Measurements from ENCODE around the gene IPP. TPM values are rescaled to one million over a fixed set of nuclear protein-coding genes. Genes with fewer than 3 reads are reported as not detected.

IPP gene
- total RNA-seq, 1 donor from 2014 or later = 18.8 TPM

DNA sequence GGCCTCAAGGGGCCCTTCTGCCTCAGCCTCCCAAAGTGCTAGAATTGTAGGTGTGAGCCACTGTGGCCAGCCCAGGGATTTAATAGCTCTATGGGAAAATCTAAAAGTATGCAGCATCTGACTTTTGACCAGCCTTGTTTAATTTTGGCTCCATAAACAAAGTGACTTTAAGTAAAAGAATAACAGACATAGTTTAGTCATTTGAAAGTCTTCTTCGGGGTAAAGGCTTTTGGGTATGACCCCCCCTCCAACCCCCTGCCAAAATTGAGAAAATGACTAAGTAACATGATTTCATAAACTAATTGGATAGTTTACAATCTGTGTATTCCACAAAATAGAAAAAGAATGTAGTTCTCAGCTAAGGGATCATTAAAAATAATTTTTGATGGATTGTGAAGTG lies 81.1 kb downstream of the IPP start:
- TF ChIP-seq, protein P1, sequence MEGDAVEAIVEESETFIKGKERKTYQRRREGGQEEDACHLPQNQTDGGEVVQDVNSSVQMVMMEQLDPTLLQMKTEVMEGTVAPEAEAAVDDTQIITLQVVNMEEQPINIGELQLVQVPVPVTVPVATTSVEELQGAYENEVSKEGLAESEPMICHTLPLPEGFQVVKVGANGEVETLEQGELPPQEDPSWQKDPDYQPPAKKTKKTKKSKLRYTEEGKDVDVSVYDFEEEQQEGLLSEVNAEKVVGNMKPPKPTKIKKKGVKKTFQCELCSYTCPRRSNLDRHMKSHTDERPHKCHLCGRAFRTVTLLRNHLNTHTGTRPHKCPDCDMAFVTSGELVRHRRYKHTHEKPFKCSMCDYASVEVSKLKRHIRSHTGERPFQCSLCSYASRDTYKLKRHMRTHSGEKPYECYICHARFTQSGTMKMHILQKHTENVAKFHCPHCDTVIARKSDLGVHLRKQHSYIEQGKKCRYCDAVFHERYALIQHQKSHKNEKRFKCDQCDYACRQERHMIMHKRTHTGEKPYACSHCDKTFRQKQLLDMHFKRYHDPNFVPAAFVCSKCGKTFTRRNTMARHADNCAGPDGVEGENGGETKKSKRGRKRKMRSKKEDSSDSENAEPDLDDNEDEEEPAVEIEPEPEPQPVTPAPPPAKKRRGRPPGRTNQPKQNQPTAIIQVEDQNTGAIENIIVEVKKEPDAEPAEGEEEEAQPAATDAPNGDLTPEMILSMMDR (conservative IDR thresholded peaks at IDR 0.05) = no peak

DNA sequence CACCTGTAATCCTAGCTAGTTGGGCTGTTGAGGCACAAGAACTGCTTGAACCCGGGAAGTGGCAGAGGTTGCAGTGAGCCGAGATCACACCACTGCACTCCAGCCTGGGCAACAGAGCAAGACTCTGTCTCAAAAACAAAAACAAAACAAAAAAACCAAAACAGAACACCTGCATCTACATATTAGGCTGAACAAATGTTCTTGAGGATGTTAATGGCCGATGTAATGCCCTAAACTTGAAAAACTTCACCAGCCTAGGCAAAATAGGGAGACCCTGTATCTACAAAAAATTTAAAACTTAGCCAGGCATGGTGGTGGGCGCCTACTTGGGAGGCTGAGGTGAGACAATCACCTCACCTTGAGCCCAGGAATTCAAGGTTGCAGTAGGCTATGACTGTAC lies 81.9 kb downstream of the IPP start:
- H3K36me3 Mint-ChIP-seq (ENCODE audit: low read depth) = no peaks in the 10 kb centered on the region
- H3K4me3 Mint-ChIP-seq = no peak overlapping the region
- H3K9me3 Mint-ChIP-seq = no peaks in the 10 kb centered on the region
- no peaks in the 10 kb centered on the region for H3K27me3 Mint-ChIP-seq (ENCODE audit: low read depth)
- no peak for DNase-seq (ENCODE audit: low read depth, low spot score)
- H3K4me1 Mint-ChIP-seq = peaks cover 4% of the 10 kb centered on the region
- TF ChIP-seq, protein P1 (conservative IDR thresholded peaks at IDR 0.05) = no peak
- no peak overlapping the region for H3K27ac Mint-ChIP-seq (ENCODE audit: unreplicated experiment)

More for the DNA sequence above, 81.1 kb downstream of the IPP start:
- Mint-ChIP-seq H3K9me3 (no peaks in the 10 kb centered on the region), H3K27ac (ENCODE audit: unreplicated experiment) (no peak overlapping the region), H3K27me3 (ENCODE audit: low read depth) (no peaks in the 10 kb centered on the region), H3K4me3 (no peak overlapping the region), H3K4me1 (peaks cover 5% of the 10 kb centered on the region), H3K36me3 (ENCODE audit: low read depth) (no peaks in the 10 kb centered on the region)
- DNase-seq (ENCODE audit: low read depth, low spot score) = no peak

DNA sequence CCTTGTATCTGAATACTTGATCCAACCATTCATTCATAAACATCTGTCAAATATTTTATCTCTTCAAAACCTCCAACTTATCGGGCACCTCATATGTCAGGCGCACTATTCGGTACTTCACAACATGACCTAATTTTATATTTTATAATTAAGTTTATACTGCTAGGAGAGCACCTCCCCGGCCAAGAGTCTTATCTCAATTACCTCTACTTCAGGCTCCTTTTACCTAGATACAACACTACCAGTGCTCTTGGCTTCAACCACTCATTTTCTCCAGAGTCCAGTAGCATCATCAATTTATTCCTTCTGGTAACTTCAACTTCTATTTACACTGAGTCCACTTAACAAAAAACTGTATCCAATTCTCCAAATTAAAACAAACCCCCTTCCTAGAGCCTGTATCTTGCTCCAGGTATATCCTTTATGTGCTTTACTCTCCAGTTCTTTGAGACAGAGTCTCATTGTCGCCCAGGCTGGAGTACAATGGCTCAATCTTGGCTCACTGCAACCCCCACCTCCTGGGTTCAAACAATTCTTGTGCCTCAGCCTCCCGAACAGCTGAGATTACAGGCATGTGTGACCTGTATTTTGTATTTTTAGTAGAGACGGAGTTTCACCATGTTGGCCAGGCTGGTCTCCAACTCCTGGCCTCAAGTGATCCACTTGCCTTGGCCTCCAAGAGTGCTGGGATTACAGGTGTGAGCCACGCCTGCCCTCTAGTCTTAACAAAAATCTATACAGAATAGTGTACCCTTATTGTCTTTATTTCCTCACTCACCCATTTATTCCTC lies 82.9 kb downstream of the IPP start:
- Mint-ChIP-seq H3K27ac (ENCODE audit: unreplicated experiment) (peak overlapping the region; percentile 2), H3K36me3 (ENCODE audit: low read depth) (peaks cover 2% of the 10 kb centered on the region), H3K27me3 (ENCODE audit: low read depth) (no peaks in the 10 kb centered on the region), H3K9me3 (no peaks in the 10 kb centered on the region), H3K4me3 (no peak overlapping the region), H3K4me1 (peaks cover 9% of the 10 kb centered on the region)
- no peak for DNase-seq (ENCODE audit: low read depth, low spot score)
- TF ChIP-seq, protein P1 (conservative IDR thresholded peaks at IDR 0.05) = no peak

DNA sequence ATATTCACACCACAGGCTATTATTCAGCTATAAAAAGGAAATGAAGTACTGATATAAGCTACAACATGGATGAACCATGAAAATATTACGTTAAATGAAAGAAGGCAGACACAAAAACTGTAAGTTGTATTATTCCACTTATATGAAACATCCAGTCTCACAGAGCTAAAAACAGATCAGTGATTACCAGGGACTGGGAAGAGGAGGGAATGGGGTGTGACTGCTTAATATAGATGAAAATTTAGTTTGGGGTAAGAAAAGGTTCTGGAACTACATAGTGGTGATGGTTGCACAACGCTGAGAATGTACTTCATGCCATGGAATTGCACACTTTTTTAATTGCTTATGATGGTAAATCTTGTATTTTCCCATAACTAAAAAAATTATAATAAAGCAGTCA lies 83.6 kb downstream of the IPP start:
- H3K4me1 Mint-ChIP-seq = peaks cover 9% of the 10 kb centered on the region
- DNase-seq (ENCODE audit: low read depth, low spot score) = no peak
- H3K27ac Mint-ChIP-seq (ENCODE audit: unreplicated experiment) = no peak overlapping the region
- H3K36me3 Mint-ChIP-seq (ENCODE audit: low read depth) = peaks cover 2% of the 10 kb centered on the region
- no peak overlapping the region for H3K4me3 Mint-ChIP-seq
- H3K27me3 Mint-ChIP-seq (ENCODE audit: low read depth) = no peaks in the 10 kb centered on the region
- TF ChIP-seq, protein P1 (conservative IDR thresholded peaks at IDR 0.05) = no peak
- H3K9me3 Mint-ChIP-seq = no peaks in the 10 kb centered on the region

DNA sequence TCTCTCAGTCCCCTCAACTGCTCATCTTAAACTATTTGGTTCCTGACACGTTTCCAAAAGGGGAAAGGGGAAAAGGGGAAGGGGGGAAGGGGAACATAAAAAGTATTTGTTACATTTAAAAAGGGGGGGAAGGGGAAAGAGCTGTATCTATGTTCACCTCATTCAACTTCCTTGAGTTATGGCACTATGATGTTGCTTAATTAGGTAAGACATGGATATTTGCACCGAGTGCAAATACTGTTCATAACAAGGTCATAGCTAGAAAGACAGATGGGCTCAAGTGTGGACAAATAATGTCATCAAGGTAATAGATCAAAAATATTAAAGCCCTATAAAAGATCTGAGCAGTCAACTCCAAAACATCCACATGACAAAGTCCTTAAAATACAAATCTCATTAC lies 90.1 kb downstream of the IPP start:
- Mint-ChIP-seq H3K4me1 (peaks cover 6% of the 10 kb centered on the region), H3K36me3 (ENCODE audit: low read depth) (peaks cover 13% of the 10 kb centered on the region), H3K27ac (ENCODE audit: unreplicated experiment) (no peak overlapping the region), H3K9me3 (no peaks in the 10 kb centered on the region), H3K4me3 (no peak overlapping the region), H3K27me3 (ENCODE audit: low read depth) (no peaks in the 10 kb centered on the region)
- TF ChIP-seq, protein P1 (conservative IDR thresholded peaks at IDR 0.05) = no peak
- DNase-seq (ENCODE audit: low read depth, low spot score) = no peak

Data from neural crest cell (in vitro differentiated cells).